D721Med (cell line): ENCODE results near the gene FOXO1.

Source experiments
- DNase-seq: peaks from one replicate; pipeline ENCODE4 v3.0.0; 2011; ENCODE audit warnings: low spot score; ENCODE audit not compliant: insufficient read length
- FAIRE-seq: peaks from 2 replicates; lab custom pipeline; 2011; peaks lifted over from hg19 to GRCh38; lab: Jason Lieb, UNC
- TF ChIP-seq, protein P1 (sequence below): IDR thresholded peaks from 2 replicates; pipeline ENCODE4 v1.5.1; 2012; ENCODE audit warnings: mild to moderate bottlenecking, control low read depth; ENCODE audit not compliant: insufficient read depth; ENCODE audit errors: missing control alignments

The FOXO1 gene

DNA sequence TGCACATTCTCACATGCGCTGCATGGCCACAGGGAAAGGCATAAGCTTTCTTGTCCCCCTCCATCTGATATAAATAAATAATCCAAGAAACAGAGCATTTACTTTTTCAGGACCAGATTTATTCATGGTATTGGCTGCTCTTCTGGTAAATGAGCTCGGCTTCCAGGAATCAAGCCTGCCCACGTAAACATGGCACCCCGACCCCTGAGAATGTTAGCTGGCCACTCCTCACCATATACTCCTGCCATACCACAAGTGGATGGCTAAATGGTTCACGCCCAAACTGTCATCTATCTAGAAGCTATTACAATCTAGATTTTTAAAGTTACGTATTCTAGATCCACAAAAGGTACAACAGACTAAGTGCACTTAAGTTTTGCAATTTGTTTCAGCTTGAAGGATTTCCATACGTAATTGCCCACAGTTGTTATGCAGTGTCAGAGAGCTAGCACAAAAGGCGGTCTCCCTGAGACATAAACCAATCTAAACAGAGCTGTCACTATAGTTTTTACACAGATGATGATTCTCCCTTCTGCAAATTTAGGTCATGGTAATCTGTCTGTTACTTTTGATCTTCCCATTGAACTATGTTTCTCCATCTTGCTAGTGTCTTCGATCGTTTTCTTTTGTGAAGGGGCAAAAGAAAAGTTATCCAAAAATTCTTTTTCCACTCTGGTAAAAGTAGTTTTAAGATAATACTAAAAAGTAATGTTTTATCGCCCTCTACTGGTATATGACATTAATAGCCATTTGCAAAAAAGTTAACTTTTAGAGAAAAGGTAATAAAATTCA lies 16.2 kb upstream of the FOXO1 start:
- TF ChIP-seq, protein P1, sequence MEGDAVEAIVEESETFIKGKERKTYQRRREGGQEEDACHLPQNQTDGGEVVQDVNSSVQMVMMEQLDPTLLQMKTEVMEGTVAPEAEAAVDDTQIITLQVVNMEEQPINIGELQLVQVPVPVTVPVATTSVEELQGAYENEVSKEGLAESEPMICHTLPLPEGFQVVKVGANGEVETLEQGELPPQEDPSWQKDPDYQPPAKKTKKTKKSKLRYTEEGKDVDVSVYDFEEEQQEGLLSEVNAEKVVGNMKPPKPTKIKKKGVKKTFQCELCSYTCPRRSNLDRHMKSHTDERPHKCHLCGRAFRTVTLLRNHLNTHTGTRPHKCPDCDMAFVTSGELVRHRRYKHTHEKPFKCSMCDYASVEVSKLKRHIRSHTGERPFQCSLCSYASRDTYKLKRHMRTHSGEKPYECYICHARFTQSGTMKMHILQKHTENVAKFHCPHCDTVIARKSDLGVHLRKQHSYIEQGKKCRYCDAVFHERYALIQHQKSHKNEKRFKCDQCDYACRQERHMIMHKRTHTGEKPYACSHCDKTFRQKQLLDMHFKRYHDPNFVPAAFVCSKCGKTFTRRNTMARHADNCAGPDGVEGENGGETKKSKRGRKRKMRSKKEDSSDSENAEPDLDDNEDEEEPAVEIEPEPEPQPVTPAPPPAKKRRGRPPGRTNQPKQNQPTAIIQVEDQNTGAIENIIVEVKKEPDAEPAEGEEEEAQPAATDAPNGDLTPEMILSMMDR, result peak; percentile 60
- no peak for FAIRE-seq
- DNase-seq, result no peak

DNA sequence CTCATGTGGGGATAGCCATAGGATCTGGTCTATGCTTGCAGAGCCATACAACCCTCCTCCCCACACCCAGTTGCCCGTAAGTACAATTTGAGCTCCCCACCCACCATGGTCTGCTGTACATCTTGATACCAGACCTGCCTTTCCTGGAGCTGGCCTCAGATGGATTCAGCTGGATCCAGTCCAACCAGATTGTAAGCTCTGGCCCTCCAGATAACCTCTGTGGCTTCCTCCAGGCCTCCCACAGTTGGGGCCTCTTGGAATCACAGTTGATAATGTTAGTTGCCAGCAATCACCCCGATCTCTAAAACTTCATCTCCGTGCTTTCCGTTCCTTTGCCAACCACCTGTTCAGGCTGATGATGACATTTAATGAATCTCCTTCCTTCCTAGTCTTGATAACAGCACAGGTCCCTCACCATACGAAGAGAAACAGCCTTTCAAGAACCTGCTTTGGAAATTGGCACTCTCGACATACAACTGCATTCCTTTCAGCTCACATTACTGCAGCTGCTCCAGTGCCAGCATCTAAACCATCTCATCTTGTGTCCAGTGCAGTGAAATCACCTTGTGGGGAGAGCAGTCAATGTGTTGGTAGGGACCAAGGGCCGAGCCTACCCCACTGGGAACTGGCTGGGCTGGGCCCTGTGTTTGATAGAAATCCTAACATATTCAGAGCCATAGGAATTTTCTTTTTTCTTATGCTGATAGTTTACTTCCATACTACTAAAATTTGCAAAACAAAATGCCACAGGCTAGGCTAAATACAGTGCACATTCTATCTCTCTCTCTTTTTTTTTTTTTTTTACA lies 15.1 kb upstream of the FOXO1 start:
- DNase-seq (no peak), FAIRE-seq (no peak)
- TF ChIP-seq, protein P1, result no peak

DNA sequence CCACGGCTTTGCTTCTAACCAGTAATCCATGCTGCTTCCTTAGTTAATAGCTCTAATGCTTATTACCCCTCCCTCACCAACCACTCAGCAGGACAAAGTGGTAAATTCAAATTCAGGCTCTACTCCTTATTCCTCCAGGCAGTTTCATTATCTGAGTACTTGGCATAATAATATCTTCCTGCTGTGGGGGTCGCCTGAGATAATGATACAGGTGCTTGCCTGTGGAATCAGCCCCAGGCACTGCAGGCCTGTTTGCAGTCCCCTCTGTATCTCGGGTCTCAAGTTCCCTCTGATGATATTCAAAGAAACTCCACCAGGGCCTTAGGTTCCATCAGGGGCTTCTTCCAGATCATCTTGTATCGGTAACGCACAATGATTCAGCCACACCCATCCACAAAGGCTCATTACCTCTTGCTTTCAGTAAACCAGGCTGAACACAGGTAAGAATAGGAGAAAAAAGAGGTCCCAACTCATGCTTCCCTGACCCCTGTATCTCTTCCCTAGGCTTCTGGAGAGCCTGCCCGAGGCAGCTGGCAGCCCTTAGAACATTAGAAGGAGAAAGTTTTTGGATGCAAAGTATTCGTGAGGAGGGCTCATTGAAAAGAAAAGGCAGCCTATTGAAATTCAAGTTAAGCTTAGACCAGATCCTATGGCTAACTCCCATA lies 14.3 kb upstream of the FOXO1 start:
- DNase-seq (no peak), FAIRE-seq (no peak)
- TF ChIP-seq, protein P1, result no peak

DNA sequence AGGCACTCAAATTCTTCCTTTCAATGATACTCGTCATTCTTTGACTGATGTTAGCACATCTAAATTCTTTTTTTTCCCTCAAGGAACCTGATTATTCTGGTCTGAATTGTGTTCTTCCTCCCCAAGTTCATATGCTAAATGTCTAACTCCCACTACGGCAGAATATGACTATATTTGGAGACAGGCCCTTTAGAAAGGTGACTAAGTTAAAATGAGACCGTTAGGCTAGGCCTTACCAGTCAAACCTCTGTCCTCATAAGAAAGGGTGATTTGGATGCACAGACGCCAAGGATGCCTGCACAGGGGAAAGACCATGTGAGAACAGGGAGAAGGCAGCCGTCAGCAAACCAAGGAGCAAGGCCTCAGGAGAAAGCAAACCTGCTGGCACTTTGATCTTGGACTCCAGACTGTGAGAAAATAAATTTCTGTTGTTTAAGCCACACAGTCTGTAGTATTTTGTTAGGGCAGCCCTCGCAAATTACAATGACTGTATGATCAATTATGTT lies 13.1 kb upstream of the FOXO1 start:
- DNase-seq (no peak), FAIRE-seq (no peak)
- TF ChIP-seq, protein P1, result no peak

DNA sequence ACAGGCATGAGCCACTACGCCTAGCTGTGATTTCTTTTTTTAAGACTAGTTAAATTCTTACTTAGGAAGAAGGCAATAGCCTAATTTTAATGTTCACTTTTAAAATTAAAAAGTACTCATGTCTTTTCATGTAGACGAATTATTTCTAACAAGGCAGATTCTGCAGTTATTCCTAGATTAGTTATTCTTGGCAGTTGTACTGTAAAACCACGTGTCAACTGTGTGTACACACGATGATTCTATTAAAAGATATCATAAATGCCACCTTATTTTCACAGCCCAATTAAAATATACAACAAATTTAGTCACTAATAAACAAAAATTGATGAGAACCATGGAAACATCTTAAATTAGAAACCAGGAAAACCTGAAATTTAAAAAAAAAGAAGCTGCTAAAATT lies 10.6 kb upstream of the FOXO1 start:
- FAIRE-seq (no peak), DNase-seq (no peak)
- TF ChIP-seq, protein P1, result no peak

DNA sequence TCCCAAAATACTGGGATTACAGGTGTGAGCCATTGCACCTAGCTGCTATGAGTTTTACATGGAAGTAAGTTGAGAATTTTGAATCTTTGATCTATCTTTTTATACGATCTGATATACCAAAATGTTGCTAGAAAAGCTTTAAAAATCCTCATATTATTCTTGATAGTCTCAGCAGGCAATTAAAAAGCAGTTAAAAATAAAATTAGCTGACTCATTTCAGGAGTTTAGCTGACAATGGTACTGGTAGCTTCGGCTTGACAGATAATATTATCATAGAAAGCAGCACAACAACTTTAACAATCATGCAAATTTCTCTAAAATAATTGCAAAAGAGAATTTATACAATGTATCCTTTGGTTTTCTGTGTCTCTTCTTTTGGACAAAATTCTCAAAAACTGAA lies 9.6 kb upstream of the FOXO1 start:
- TF ChIP-seq, protein P1, result no peak
- no peak for DNase-seq
- FAIRE-seq, result no peak
